Heart left ventricle (tissue), 16 donors: ENCODE data around the gene ZNF627. TPM values are rescaled to one million over a fixed set of nuclear protein-coding genes. Genes with fewer than 3 reads are reported as not detected.

Experiments
- ATAC-seq, 4 donors: fragments of 200-7000 bp; cut with Tn5 transposase; one replicate each; pipeline ENCODE4 v1.9.1; 2020 to 2022; ENCODE audit warnings: moderate library complexity in 4 of 4, mild to moderate bottlenecking in 3 of 4, moderate number of reproducible peaks in 1 of 4
- DNase-seq, 5 donors: peaks; one replicate each; pipeline ENCODE4 v3.0.0-alpha.2; 2020
- H3K27ac ChIP-seq, 12 donors: fragments of 200-600 bp; sonication (generic) in 4 of 12; one replicate each; pipeline versions ENCODE4 v1.5.0 to v1.8.0; 2016 to 2022; ENCODE audit warnings: mild to moderate bottlenecking in 2 of 12
- H3K27me3 ChIP-seq, 9 donors: fragments of 200-600 bp; sonication (generic) in 2 of 9; one replicate each; pipeline versions ENCODE4 v1.5.1 to v1.8.0; 2016 to 2022; ENCODE audit warnings: mild to moderate bottlenecking in 3 of 9
- H3K36me3 ChIP-seq, 9 donors: fragments of 200-600 bp; sonication (generic) in 2 of 9; one replicate each; pipeline versions ENCODE4 v1.5.0 to v1.8.0; 2018 to 2022; ENCODE audit warnings: mild to moderate bottlenecking in 2 of 9
- H3K4me1 ChIP-seq, 12 donors: fragments of 200-600 bp; sonication (generic) in 4 of 12; one replicate each; pipeline versions ENCODE4 v1.5.0 to v1.8.0; 2016 to 2022; ENCODE audit warnings: mild to moderate bottlenecking in 3 of 12
- H3K4me3 ChIP-seq, 12 donors: fragments of 200-600 bp; sonication (generic) in 4 of 12; one replicate each; pipeline versions ENCODE4 v1.5.0 to v1.8.0; 2017 to 2022; ENCODE audit warnings: mild to moderate bottlenecking in 9 of 12, moderate library complexity in 4 of 12
- H3K9me3 ChIP-seq, 12 donors: fragments of 200-600 bp; sonication (generic) in 4 of 12; one replicate each; pipeline versions ENCODE4 v1.5.0 to v1.8.0; 2016 to 2022; ENCODE audit warnings: mild to moderate bottlenecking in 1 of 12
- CTCF ChIP-seq, 12 donors: fragments of 200-600 bp; sonication (generic) in 4 of 12; IDR thresholded peaks; one replicate each; pipeline versions ENCODE4 v1.5.0 to v1.8.0; 2018 to 2022; ENCODE audit warnings: antibody characterized with exemption in 12 of 12, mild to moderate bottlenecking in 5 of 12
- POLR2A ChIP-seq, 2 donors: fragments of 450-650 bp; IDR thresholded peaks; one replicate each; pipeline ENCODE4 v1.6.1; 2017; ENCODE audit warnings: antibody characterized with exemption in 2 of 2, mild to moderate bottlenecking in 2 of 2, moderate library complexity in 2 of 2
- WGBS, 4 donors: extraction: QIAGEN DNeasy Blood & Tissue Kit in 2 of 4; methylation state at CpG; one replicate each; pipeline versions ENCODE4 v1.1.5 to v1.1.7; 2013 to 2018; 5-methylcytosine and 5-hydroxymethylcytosine counted together
- intact Hi-C, 10 donors: fragments of 100-400 bp; cut with DNase I; formaldehyde crosslinking; loops; one replicate each; pipeline versions ENCODE4 v1.11.1 to v1.14.2; 2022
- polyA plus RNA-seq, 2 donors: library from polyadenylated mRNA; stranded (reverse); fragments of 200-250 nt; gene quantifications; one replicate each; pipeline ENCODE4 v1.2.3, GENCODE V29; 2013
- total RNA-seq, 9 donors: library from RNA; depleted of rRNA in 2 of 9; stranded (reverse); fragments of >200 nt in 2 of 9; fragmentation: NEBNext Ultra II Directional in 3 of 9; extraction: Animal tissue kit (Norgen Biotek cat#: 25700) in 3 of 9; gene quantifications; one replicate each; pipeline versions ENCODE4 v1.1.0 to v1.2.4, GENCODE V29; 2016 to 2023
- donor health status: ischemic (EF 13 %, LVEDD 7.1; RV severe dilation, severe dysfunction).
- donor health status: healthy with polysubstance abuse.
- donor health status: DM: no; HTN: yes; CAD: no.
- donor health status: DM: no; HTN: no; CAD: no.
- donor health status: ischemic (EF 25% LVEDD 6.9; RV normal size, moderate dysfunction).
- donor health status: ischemic (EF 25% LVEDD 5.7; RV mildly dilated, moderate dysfunction).
- donor health status: healthy.
- donor health status: DM: yes; HTN: yes; CAD: no.
- donor health status: ischemic (EF 35%, LVEDD 5.7; RV mildly dilated, moderate dysfunction).
- donor health status: nonischemic (EF 11% LVEDD 7.7; RV severe dilation, severe dysfunction).
- donor health status: DM: yes; HTN: yes; CAD: no.
- donor health status: PGD.
- donor health status: ischemic (EF 29% LVEDD 5.4; RV normal size, mild dysfunction).
- donor health status: nonischemic (EF 23%, LVEDD 6.1; RV moderate dilation, normal function).

ZNF627 gene
- total and polyA plus RNA-seq, 11 donors: 2.5 to 9.2 (median 5.5) TPM

GRCh38 chr19:11555246-11555645 is 42.0 kb upstream of the ZNF627 start:
- intact Hi-C loops: loop anchor here in 1 of 10 donors (5.0 kb wide), 1 partner anchor 42 kb away; the partner anchor contains the start of gene ZNF627
- Histone ChIP-seq H3K4me1 (peaks cover 0 to 35% (median 18%) of the 10 kb centered on the region in 12 donors), H3K27ac (no peak overlapping the region), H3K9me3 (no peaks in the 10 kb centered on the region), H3K36me3 (peaks cover 0 to 30% (median 24%) of the 10 kb centered on the region in 9 donors), H3K4me3 (no peak overlapping the region), H3K27me3 (no peaks in the 10 kb centered on the region)
- no peak for ATAC-seq
- WGBS, 4 donors: 74 to 80% (median 77%) methylated on average over 6 of the region's 6 CpGs
- no peak for DNase-seq
- TF ChIP-seq CTCF (IDR thresholded peaks at IDR 0.05) (no peak), POLR2A (IDR thresholded peaks at IDR 0.05) (no peak)

DNA sequence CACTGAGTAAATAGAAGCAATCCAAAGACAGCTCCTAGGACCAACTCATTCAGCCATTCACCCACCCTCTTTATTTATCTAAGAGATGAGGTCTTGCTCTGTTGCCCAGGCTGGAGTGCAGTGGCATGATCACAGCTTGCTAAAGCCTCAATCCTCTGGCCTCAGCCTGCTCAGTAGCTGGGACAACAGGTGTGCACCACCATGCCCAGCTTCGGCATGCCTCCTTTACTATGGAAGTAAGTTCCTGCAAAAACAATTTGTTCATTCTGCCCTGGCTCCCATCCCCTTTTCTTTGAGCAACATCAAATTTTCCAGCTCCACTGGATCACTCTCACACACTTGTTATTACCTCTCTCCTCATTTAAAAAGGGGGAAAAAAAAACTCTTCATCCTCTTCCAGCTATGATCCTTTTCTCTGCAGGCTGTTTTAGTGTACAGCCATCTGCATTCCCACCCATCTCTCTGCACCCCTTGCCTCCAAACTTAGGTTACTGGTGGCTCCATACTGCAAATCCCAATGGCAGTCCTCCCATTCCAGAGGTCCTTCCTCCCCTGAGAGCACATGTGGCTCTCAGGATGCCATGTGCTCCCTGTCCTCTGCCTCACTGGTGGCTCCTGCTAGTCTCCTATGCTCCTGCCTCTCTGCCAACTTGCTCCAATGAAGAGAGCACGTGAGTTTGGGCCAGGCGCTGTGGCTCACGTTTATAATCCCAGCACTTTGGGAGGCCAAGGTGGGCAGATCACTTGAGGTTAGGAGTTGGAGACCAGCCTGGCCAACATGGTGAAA is 40.5 kb upstream of the ZNF627 start:
- intact Hi-C loops: loop anchor here in 1 of 10 donors (5.0 kb wide), 1 partner anchor 40 kb away; the partner anchor contains the start of gene ZNF627
- WGBS, 4 donors: 76 to 84% (median 81%) methylated on average over 4 of the region's 4 CpGs
- peaks cover 0 to 30% (median 24%) of the 10 kb centered on the region in 9 donors for H3K36me3 ChIP-seq
- no peak for DNase-seq
- no peaks in the 10 kb centered on the region for H3K27me3 ChIP-seq
- H3K27ac ChIP-seq: no peak overlapping the region
- no peak for ATAC-seq
- no peak overlapping the region for H3K4me3 ChIP-seq
- H3K9me3 ChIP-seq: no peaks in the 10 kb centered on the region
- peaks cover 0 to 39% (median 23%) of the 10 kb centered on the region in 12 donors for H3K4me1 ChIP-seq
- TF ChIP-seq CTCF (IDR thresholded peaks at IDR 0.05): no peak
- no peak for TF ChIP-seq POLR2A (IDR thresholded peaks at IDR 0.05)

- ATAC-seq (peak; percentile 99), DNase-seq (peak; percentile 97 to 99 (median 99))
- no peaks in the 10 kb centered on the region for H3K27me3 ChIP-seq
- intact Hi-C loops: loop anchor here in 3 of 10 donors (1.0 to 5.0 kb wide), 3 partner anchors 28 to 54 kb away; partner anchors contain the start of genes ZNF627 (in 1 of the 3) and ZNF653 (in 1 of the 3)
- WGBS, 4 donors: 2 to 8% (median 4%) methylated on average over 34 to 57 of the region's 57 CpGs
- peak within 1 kb of the TSS; percentile 49 to 97 (median 87) for H3K4me3 ChIP-seq
- peaks cover 0 to 15% (median 11%) of the 10 kb centered on the region in 9 donors for H3K36me3 ChIP-seq
- no peaks in the 10 kb centered on the region for H3K9me3 ChIP-seq
- peak within 1 kb of the TSS in 11 of 12 donors; percentile 70 to 88 (median 79) for H3K27ac ChIP-seq
- H3K4me1 ChIP-seq: peaks cover 0 to 39% (median 23%) of the 10 kb centered on the region in 12 donors
- peak in 1 of 2 donors; percentile 84 for TF ChIP-seq POLR2A (IDR thresholded peaks at IDR 0.05)
- peak in 5 of 12 donors; percentile 1 to 42 (median 19) for TF ChIP-seq CTCF (IDR thresholded peaks at IDR 0.05)
Measured at GRCh38 chr19:11558881-11559828, 38.1 kb upstream of the ZNF627 start, which contains the start of gene ELOF1. TSS of gene ELOF1 (minus strand) at chr19:11559230. CDS start at chr19:11554347, 4,883 bp downstream.
